Stromal cell of bone marrow (primary cell): Measurements from ENCODE around the gene CPM.

ENCODE experiments used
- DNase-seq: peaks from one replicate; pipeline ENCODE4 v3.0.0-alpha.2; 2012; ENCODE audit warnings: low read depth

Gene CPM

GRCh38 chr12:68904351-68904962, 28.5 kb downstream of the CPM start:
- no peak for DNase-seq

- DNase-seq: no peak
These were observed 29.5 kb downstream of the CPM start for GRCh38 chr12:68903511-68903910.

DNA sequence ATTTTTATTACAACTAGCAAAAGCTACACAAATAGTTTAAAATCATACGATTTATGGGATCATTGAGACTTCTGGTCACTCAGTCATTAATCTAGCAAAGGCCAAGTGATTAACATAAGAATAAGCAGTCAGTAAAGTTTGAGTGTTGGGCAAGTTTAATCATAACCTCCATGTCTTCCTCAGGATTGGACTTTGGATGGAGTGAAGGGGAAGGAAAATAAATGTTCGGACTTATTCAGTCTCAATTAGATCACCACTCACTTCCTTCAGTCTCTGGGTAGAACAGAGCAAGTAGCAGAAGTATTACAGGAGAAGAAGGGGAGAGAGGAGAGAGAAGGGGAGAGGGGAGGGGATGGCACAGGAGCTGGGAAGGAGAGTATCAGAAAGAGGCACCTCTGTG, 31.4 kb downstream of the CPM start:
- no peak for DNase-seq

DNA sequence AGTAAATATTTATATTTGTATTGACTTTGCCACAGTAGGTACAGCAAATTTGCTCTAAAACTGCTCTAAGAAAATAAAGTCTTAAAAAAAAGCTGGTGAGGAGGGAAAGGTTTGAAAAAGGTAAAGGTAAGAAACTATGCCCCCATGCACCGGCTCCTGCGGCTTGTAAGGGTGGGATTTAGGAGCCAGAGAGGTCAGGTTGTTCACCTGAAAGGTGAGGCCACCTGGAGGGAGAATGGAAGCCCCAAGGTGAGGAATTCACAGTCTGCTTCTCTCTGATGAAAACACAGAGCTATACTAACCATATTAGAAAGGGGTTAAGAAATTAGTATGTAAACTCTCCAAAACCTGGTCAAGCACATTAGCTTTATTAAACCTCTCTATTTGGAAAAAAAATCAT, 31.8 kb downstream of the CPM start:
- DNase-seq: no peak

DNA sequence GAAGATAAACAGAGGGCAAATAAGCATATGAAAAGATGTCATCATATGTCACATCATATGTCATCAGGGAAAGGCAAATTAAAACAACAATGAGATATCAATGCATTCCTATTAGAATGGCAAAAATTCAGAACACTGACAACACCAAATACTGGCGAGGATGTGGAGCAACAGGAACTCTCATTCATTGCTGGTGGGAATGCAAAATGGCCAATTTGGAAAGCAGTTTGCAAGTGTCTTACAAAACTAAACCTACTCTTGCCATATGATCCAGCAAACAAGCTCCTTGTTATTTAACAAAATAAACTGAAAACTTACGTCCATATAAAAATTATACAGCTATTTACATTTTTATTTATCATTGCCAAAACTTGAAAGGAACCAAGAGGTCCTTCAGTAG, 32.7 kb downstream of the CPM start:
- DNase-seq: no peak

DNA sequence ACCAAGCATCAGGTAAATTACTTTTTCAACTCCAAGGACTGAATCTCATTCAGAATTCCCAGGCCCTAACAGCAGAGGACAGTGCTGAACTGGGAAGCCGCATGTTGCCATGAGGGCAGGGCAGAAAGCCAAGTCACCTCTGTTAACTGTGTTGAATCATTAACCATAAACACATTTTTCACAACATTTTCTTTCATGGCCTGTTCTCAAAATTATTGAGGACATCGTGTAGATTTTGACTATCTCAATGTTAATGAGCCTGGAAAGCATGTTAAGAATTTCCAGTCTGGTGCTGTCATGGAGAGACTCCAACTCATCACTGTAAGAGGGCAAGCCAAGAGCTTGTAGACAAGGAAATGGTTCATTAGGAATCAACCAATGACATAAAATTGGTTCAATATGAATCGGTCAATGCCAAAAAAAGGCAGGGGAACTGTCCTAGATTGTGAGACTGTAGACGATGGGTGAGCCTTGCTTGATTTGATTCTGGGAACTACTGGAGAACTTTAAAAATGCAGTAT, 33.7 kb downstream of the CPM start:
- DNase-seq: peak; percentile 41

- DNase-seq: no peak
These were observed 36.0 kb downstream of the CPM start for GRCh38 chr12:68896881-68897540.

- DNase-seq: no peak
These were observed 38.6 kb downstream of the CPM start for GRCh38 chr12:68894276-68894855.

GRCh38 chr12:68893741-68894140, 39.2 kb downstream of the CPM start:
- no peak for DNase-seq

- DNase-seq: no peak
These were observed 39.8 kb downstream of the CPM start for GRCh38 chr12:68893201-68893600.

- no peak for DNase-seq
These were observed 41.8 kb downstream of the CPM start for GRCh38 chr12:68891141-68891540.

DNA sequence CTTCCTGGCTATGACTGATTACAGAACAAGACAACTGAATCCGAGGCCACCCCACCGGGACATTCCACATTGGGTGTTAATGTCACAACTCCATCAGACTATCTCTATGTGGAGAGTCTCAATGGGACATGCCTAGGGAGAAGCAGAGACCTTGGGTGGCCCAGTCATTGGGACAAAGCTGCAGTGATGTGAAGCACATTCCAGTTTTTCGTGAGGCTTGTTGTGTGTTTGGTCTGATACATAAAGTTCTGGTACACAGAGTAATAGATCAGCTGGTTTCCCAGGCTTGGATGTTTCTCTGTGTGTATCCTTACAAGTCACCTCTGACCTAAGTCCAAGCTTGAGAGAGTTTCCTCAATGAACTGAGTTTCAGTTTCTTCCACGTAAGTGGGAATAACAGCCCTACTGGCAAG, 42.3 kb downstream of the CPM start:
- DNase-seq: no peak

GRCh38 chr12:68888243-68888642, 44.7 kb downstream of the CPM start:
- no peak for DNase-seq

DNA sequence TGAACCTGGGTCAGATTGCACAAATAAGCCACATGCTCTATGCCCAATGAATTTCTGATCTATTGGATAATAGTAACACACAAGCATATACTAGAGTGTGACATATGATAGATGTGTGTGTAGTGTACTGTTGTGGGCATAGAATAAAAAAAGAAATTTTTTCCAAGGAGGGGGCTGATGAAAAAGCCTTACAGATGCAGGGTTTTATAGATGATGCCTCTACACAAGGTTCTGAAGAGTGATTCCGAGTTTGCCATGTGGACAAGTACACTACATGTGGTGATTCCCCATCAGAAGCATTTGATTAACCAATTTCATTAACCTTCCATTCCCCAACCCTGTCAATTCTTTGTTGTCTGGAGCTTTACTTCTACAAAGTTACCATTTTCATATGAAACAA, 45.3 kb downstream of the CPM start:
- no peak for DNase-seq

- DNase-seq: no peak
These were observed 46.1 kb downstream of the CPM start for GRCh38 chr12:68886636-68887572.

GRCh38 chr12:68885381-68885780, 47.6 kb downstream of the CPM start:
- no peak for DNase-seq

- DNase-seq: no peak
These were observed 48.7 kb downstream of the CPM start for GRCh38 chr12:68884251-68884650.

DNA sequence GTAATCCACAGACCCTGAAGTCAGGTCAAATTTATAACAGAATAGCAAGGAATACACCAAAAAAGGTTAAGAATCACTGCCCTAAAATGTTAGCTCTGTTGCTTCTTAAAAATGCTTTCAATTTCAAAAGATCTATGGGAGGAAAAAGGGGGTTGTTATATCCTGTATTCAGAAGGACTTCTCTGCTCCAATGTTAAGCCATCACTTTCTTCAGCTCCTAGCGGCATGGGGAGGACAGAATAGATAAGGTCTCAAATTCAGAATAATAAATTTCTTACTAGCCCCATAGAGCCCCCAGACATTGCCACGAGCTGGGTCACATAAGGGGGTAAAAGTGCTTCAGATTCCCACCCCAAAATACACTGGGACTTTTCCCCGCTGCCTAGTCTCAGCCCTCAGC, 49.8 kb downstream of the CPM start:
- DNase-seq: no peak

GRCh38 chr12:68882251-68882964, 50.6 kb downstream of the CPM start:
- DNase-seq: no peak

GRCh38 chr12:68880660-68881325, 52.2 kb downstream of the CPM start:
- DNase-seq: no peak

- DNase-seq: no peak
These were observed 54.1 kb downstream of the CPM start for GRCh38 chr12:68878846-68879245.
